ENCODE measurements around the gene CRY2.
A peak's percentile ranks its signal among the peaks of the same experiment; 100 is the strongest.
"Not testable (repeated sequence)": the region's sequence is repeated elsewhere in the genome, so short reads cannot be mapped to it uniquely, and the experiment has no call there.

Gene CRY2

DNA sequence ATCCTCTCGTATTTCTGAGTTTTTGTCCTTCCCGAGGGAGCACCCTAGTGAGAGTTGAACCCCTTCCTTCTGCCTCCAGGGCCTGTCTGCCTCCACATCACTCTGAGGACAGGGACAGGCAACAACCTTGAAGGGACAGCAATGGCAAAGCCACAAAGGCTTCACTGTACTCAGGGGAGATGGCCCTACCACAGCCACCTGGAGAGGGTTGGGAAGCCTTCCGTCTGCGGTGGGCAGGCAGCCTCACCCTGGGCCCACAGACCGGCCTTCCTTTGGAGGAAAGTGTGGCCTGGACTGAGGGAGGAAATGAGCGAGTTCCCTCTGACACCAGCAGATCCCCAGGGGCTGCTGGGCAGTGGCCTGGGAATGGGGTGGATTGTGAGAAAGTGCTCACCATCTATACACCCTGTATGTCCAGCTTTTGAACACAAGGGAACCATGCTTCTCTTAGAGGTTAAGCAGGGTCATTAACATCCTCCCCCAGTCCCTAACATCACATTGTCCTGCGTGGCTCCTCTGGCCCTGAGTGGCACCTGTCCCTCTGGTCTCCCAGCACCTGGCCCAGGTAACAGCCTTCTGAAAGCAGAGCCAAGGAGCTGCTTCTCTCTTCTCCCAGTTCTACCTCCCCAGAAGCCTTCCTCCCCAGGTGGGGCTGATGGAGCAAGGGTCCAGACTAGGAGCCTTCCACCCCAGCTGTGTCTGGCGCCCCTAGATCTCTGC, 35.5 kb upstream of the CRY2 start:
- no peak for DNase-seq

DNA sequence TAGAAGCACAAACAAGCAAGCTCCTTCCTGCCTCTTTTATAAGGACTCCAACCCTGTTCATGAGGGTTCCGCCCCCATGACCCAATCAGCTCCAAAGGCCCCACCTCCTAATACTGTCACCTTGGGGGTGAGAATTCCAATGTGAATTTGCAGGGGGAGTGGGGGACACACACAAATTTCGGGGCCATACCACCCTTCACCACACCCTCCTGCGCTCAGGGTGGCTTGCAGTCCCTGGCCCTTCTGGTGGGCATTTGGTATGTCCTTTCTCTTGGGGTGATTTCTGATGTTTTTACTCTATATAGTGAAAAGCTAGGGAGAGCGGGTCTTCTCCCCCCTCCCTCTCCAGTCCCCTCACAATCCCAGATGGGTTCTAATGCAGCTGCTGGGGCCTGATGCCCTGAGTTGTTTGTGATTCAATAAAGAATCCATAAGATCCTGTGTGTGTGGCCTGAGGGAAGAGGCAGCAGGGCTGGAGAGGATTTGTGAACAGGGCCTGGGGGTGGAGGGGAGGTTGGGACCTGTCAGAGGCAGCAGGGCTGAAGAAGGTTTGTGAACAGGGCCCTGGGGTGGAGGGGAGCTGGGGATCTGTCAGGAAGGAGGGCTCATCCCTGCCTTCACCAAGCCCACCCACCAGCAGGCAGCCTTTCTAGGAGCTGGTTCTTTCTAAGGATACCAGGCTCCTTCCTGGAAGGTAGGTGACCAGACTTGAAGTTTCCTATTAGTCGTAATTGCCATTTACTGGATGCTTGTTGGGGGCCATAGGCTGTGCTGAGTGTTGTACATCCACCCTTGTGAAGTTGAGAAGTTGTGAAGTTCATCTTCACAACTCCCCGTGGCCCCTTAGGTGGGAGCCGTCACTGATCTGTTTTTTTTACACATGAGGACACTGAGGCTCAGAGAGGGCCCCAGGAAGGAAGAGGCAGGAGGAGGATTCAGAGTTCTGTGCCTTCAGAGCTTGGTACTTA, 34.4 kb upstream of the CRY2 start:
- no peak for DNase-seq

DNA sequence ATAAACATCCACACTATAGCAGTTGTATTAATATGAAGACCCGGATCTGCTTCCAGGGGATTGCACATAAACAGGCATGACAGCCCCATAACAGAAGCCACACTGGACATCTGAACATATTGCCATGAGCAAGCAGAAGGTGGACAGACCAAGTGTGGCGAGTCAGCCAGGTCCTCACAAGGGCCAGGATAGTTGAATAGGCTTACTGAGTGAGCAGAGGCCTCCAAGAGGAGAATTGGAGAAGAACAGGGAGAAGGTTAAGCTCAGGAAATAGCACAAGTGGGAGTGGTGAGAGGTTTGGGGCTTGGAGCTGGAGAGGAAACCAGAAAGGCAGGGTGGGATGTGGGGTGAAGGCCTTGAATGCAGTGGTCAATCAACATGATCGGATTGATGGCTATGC, 31.5 kb upstream of the CRY2 start:
- no peak for DNase-seq

DNA sequence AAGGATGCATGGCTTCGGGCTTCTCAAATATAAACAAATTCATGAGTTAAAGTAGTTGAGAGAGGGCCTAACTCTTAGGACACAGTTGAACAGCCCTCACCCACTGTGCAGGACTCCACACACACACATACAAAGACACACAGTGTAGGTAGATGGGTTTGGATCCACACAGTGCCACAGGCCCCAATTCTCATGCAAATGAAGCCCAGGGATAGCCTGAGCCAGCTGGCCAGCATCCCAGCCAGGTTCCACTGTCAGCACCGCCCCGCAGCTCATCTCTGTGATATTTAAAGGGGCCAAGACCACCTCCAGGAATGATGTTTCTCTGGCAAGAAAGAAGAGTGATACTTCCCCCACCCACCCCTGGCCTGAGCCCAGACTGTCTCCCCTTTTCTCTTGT, 30.7 kb upstream of the CRY2 start:
- no peak for DNase-seq

DNA sequence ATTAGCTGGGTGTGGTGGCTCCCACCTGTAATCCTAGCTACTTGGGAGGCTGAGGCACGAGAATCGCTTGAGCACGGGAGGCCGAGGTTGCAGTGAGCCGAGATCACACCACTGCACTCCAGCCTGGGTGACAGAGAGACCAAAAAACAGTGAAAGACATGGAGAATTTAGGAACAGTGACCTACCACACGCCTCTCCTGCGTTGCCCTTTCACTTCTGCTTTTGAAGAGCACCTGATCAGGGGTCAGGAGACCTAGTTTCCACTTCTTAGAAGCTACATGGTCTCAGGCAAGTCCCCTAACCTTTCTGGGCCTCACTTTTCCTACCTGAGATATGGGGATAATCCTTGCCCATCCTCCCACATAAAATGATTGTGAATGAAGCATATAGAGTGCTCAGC, 30.1 kb upstream of the CRY2 start:
- no peak for DNase-seq

DNA sequence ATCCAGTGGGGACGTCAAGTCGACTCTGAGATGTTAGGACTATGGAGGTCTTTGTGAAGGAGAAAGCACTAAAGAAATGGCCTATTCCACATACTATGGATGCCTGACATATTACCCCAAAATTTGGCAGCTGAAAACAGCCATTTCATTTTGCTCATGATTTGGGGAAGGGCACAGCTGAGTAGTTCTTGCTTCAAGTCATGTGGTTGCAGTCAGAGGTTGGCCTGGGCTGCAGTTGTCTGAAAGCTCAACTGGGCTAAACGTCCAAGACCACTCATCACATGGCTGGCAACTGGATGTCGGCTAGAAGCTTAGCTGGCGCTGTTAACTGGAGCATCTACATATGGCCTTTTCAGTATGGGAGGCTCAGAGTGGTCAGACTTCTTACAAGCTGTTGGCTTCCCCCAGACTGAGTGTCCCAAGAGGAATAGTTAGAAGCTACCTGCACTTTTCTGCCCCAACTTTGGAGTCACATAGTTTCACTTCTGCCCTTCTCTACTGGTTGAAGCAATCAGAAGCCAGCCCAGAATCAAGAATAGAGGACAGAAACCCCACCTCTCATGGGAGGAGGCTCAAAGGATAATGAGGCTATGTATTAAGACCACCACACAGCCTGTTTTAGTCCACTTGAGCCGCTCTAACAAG, 28.2 kb upstream of the CRY2 start:
- DNase-seq: no peak

DNA sequence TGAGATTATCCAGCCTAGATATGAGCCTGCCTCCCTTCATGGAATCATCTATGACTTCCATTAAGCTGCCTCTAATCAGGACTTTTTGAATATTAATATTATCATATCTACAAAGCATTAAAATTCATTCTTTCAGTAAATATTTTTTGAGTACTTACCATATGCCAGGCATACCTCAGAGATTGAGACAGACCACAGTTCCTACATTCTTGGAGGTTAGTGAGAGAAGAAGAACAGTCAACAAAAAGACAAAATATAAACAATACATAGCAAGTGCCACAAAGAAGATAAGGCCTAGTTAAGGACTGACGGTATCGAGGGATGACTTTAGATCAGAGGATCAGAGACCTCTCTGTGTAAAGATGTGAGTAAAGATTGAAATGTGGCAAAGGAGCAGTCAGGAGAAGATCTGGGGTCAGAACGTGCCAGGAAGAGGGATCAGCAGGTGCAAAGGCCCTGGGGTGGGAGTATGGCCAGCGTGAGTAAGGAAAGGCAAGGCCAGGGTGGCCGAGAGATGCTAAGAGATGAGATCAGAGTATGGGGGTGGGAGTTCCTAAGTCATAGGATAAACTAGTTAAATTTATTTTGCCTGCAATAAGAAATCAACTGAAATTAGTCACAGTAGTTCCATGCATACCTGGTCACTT, 26.9 kb upstream of the CRY2 start:
- DNase-seq: no peak

DNA sequence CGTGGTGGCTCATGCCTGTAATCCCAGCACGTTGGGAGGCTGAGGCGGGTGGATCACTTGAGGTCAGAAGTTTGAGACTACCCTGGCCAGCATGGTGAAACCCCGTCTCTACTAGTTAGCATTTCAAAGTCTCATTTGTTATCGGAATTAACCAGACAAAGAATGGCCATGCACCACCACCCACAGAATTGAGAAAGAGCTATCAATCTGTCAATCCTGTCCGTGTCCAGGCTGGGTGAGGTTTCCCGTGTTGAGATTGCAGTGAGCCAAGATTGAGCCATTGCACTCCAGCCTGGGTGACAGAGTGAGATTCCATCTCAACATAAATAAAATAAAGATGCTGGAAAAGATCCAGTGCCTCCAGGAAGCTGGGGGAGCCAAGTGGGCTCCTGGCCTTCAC, 20.8 kb upstream of the CRY2 start:
- not testable (repeated sequence) for DNase-seq

DNA sequence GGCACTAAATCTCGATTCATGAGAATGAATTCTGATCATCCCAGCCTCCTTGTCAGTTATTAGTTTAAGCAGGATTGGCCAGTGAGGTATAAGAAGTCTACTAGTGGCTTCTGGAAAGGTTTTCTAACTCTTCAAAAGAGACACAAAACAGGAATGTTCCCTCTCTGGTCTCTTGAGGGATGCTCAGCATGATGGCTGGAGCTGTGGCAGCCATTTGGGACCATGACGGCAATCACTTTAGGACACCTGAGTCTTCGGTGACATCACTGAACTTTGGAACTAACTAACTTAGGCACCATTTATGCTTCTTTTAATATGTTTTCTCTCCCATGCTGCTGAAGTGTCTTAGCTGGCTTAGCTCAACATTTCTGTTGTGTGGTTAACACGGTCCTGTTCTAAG, 20.2 kb upstream of the CRY2 start:
- DNase-seq: no peak

DNA sequence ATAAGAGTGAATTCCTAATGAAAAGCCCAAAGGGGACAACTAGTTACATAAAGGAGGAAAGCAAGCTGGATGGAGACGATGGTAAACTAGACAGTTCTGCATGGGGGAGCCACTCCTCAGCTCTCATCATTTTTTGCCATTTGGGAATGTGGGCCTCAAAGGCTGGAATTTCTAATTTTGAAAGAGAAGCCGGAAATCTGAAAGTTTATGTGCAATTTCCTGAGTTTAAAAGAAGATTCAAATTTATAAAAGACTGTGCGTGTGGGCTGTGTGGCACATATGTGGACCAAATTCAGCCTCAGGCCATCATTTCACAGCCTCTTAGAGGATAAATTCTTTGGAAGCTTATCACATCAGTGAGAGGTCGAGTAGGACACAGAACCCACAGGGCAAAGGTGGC, 18.3 kb upstream of the CRY2 start:
- no peak for DNase-seq

DNA sequence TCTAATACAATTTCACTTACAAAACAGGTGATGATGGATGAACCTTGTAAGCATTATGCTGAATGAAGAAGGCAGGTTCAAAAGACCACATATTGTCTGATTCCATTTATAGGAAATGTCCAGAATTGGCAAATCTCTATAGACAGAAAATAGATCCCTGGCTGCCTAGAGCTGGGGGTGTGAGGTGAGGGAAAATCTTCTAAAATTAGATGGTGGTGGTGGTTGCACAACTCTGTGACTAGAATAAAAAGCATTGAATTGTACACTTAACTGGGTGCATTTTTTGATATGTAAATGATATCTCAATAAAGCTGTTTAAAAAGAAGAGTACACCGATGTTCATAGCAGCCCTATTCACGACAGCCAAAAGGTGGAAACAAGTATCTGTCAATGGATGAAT, 16.7 kb upstream of the CRY2 start:
- no peak for DNase-seq

DNA sequence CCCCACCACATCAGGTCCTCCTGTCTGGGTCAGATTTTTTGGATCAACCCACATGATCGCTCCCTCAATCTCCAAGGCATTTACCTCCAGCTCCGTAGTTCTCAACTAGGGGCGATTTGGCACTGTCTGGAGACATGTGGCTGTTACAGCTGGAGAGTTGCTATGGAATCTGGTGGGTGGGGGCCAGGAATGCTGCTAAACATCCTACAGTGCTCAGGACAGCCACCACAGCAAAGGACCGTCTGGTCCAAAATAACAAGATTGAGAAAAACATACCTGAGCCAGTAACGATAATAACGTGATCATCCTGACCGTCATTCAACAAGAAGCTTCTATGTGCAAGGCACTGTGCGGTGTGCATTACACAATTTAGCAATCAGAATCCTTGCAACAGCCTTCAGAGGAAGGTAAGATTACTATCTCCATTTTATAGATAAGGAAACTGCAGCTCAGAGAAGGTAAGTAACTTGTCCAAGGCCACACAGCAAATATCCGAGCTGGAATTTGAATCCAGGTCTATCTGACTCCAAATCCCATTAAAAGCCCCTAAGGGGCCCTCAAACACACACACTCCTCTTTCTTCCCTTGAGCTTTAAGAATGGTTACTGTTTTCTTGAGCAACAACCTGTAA, 14.3 kb upstream of the CRY2 start:
- DNase-seq: no peak

DNA sequence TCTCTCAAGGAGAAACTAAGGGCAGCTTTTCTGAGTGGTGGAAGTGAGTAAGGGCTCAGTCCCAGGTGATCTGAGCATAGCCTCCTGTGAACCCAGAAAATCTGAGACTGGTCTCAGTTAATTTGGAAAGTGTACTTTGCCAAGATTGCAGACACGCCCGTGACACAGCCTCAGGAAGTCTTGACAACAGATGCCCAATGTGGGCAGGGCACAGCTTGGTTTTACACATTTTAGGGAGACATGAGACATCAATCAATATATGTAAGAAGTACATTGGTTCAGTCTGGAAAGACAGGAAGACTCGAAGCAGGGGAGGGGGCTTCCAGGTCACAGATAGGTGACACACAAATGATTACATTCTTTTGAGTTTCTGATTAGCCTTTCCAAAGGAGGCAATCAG, 13.5 kb upstream of the CRY2 start:
- no peak for DNase-seq

DNA sequence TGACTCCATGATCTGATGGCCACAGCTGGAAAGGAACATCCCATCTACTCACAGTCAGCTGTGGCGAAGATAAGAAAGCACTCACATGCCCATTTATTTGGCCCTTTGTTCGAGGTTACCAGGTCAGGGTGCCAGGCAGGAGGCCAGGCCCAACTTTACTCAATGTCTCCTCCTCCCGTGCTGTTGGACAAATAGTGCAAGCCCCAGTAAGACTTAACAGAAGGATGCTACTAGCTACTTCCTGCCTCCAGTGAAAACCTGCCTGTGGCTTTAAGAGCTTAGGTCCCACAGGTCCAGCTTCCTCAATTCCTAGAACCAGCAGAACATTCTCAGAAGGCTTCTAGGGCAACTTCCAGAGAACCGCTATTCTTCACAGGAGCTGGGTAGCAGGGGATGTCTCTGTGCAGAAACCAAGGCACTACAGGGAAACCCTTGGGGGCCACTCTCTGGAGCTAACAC, 12.9 kb upstream of the CRY2 start:
- DNase-seq: no peak

DNA sequence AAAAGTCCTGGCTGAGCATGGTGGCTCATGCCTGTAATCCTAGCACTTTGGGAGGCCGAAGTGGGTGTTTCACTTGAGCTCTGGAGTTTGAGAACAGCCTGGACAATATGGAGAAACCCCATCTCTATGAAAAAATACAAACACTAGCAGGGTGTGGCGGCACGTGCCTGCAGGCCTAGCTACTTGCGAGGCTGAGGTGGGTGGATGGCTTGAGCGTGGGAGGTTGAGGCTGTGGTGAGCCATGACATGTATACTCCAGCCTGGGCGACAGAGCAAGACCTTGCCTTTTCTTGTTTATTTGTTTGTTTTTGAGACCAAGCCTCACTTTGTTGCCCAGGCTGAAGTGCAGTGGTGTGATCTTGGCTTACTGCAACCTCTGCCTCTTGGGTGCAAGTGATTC, 8.1 kb upstream of the CRY2 start:
- DNase-seq: no peak

DNA sequence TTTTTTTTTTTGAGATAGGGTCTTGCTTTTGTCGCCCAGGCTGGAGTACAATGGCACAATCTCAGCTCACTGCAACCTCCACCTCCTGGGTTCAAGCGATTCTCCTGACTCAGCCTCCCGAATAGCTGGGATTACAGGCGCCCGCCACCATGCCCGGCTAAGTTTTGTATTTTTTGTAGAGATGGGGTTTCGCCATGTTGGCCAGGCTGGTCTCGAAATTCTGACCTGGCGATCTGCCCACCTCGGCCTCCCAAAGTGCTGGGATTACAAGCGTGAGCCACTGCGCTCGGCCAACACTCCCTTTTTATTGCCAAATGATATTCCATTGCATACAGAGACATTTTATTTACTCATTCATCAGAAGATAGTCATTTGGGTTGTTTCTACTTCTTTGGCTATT, 7.0 kb upstream of the CRY2 start:
- not testable (repeated sequence) for DNase-seq

DNA sequence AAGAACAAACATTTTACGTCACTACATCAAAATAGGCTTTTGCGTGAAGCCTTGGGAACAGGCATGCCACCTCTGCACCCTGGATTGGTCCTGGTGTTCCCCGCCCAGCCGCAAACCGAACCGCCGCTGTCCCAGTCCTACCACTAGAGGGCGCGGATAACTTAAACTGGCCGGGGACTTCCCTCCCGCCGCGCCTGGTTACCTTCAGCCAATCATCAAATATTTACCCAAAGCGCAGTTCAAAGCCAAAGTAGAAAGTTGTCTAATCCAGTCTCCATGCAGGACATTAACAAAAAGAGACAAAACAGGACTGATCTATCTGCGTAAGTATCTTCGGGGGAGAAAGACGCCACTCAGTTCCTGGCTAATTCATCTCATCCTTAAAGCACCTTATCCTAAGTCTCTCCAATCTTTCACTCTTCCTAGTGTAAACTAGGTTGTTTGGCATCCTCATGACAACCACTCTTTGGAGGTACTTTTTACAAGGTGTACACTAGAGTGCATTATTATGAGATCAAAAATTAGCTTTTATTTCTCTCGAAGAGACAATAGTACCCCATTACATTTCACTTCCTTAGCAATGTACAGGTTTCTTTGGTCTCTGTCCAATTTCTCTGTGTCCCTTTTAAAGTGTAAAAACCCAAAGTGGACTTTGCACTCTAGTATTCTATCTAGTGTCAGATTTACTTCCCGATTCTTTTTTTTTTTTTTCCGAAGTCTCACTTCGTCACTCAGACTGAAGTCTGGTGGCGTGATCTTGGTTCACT, 3.9 kb upstream of the CRY2 start:
- peak; percentile 88 for DNase-seq

DNA sequence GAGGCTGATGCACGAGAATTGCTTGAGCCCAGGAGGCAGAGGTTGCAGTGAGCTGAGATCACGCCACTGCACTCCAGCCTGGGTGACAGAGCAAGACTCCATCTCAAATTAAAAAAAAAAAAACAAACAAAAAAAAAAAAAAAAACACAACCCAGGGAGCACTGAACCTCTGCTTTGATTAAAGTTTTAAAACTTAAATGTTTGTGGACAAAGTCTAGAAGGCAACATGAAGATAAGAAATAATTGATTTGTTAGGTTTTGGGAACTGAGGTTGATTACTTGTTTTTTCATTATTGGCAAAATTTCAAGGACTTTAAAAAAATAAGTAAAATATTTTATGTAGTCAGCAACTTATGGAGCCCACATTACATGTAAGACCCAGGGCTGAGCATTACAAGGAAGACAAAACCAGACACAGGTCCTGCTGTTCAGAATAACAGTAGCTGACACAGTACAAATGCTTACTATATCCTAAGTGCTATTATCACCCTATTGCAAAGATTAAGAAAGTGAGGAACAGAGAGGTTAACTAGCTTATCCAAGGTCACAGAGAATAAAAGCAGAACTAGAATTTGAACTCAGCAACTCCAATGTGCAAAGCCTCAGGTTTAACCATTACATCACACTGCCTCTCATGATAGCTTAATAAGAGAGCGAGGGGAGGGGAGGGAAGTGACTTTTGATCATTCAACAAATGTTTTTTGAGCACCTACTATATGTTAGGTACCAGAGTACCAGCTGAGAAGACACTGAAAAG, 2.3 kb upstream of the CRY2 start:
- DNase-seq: no peak

DNA sequence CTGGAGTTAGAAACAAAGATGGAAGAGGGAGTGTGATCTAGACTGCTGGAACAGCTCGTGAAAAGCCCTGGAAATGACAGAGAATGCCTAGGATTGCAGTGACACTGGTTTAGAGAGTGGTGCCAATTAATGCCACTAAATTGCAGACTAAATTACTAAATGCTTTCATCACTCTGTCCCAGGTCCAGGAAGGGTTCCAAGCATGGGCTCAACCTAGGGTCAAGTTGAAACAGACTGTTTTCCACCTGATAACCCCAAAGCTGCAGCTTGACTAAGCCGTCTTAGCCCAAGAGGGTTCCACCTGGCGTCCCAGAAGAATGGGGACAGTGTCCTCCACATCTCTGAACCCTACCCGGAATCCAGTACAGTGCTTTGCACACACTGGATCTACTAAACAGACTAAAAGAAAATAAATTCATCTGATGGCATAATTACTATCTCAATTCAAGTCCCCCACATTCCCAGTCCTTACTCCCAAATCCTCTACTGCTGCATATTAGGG, 1.1 kb upstream of the CRY2 start:
- no peak for DNase-seq

DNA sequence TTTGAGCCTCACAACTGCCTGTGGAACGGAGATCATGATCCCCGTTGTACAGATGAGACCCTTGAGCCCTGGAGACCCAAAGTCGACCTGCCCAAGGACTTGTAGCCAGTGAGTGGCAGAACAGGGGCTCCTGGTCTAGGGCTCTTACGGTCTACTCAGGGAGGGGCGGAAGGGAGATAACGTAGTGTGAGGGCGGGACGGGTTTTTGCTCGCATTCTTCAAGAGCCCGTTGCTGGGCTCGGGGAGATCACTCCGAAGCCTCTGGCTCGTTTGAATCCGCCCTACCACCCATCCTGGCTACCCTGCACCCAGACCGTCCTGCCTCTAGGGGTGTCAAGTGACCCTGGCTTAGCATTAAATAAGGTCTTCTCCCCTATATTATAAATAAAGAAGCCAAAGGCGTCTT, 639 bp downstream of the CRY2 start:
- no peak for DNase-seq

DNA sequence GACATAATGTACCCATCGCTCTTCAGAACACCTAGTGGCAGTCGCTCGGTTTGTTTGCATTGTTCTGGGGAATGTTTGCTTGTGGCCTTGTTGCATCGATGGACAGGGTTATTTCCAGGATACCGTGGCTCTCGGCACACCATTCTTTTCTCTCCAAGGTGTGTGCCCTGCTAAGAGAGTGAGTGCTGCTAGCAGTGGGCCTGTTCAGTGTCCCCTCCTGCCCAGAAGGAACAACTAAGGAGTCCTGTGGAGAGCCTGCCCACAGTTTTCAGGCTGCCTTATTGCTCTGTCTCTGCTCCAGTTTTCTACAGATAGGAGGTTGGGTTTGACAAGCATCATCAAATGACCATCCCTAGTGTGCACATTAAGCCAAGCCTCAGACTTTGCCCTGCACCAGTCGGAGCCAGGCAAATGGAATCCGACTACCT, 1.4 kb downstream of the CRY2 start:
- no peak for DNase-seq
